Caco-2 (cell line): Measurements from ENCODE around the gene SANBR. TPM values are rescaled to one million over a fixed set of nuclear protein-coding genes. Genes with fewer than 3 reads are reported as not detected.

ENCODE experiments used
- BruUV-seq: library from RNA; stranded (reverse); fragments of 400-500 nt; replicated peaks from 2 replicates; lab custom pipeline; 2021; lab: Mats Ljungman, UMichigan
- CTCF ChIA-PET: fragments of 300-600 bp; sonication (Branson Sonifier 250); formaldehyde crosslinking; loops from one replicate; lab custom pipeline; 2022; ENCODE audit warnings: antibody characterized with exemption; lab: Charles Lee
- POLR2A ChIA-PET: fragments of 300-600 bp; sonication (Branson Sonifier 250); formaldehyde crosslinking; loops from one replicate; lab custom pipeline; 2022; ENCODE audit warnings: antibody characterized with exemption; lab: Charles Lee
- DNase-seq, 2 experiments: peaks; one replicate each; pipeline versions ENCODE4 v3.0.0 to v3.0.0-alpha.2; 2020 to 2022
- H3K27me3 ChIP-seq: replicated peaks from 2 replicates; pipeline ENCODE4 v1.6.0; 2011; ENCODE audit warnings: low read length; ENCODE audit not compliant: control insufficient read depth, insufficient read depth
- H3K36me3 ChIP-seq: 2 replicates; pipeline ENCODE4 v1.5.1; 2011; ENCODE audit warnings: low read length; ENCODE audit not compliant: control insufficient read depth, insufficient read depth
- H3K4me1 ChIP-seq: fragments of 250-450 bp; sonication (Bioruptor Pico); 2 replicates; pipeline ENCODE4 v1.5.1; 2020; ENCODE audit warnings: mild to moderate bottlenecking
- H3K4me3 ChIP-seq: 2 replicates; pipeline ENCODE4 v1.5.1; 2011; ENCODE audit warnings: low read depth, mild to moderate bottlenecking, control low read depth, low read length
- H3K9me3 ChIP-seq: fragments of 250-450 bp; sonication (Bioruptor Pico); 2 replicates; pipeline ENCODE4 v1.5.1; 2020; ENCODE audit warnings: mild to moderate bottlenecking, moderate library complexity
- H3K27ac Mint-ChIP-seq: one replicate; pipeline ENCODE4 v1.8.0; 2022; ENCODE audit warnings: mixed read lengths; ENCODE audit not compliant: unreplicated experiment
- H3K27me3 Mint-ChIP-seq: one replicate; pipeline ENCODE4 v1.8.0; 2022; ENCODE audit warnings: mixed read lengths; ENCODE audit not compliant: insufficient read depth, unreplicated experiment
- H3K36me3 Mint-ChIP-seq: one replicate; pipeline ENCODE4 v1.8.0; 2022; ENCODE audit warnings: mild to moderate bottlenecking, mixed read lengths; ENCODE audit not compliant: insufficient read depth, unreplicated experiment
- H3K4me1 Mint-ChIP-seq: one replicate; pipeline ENCODE4 v1.8.0; 2022; ENCODE audit warnings: low read depth, mixed read lengths; ENCODE audit not compliant: unreplicated experiment
- H3K4me3 Mint-ChIP-seq: one replicate; pipeline ENCODE4 v1.8.0; 2022; ENCODE audit warnings: mild to moderate bottlenecking, moderate library complexity, mixed read lengths; ENCODE audit not compliant: unreplicated experiment
- H3K9me3 Mint-ChIP-seq: one replicate; pipeline ENCODE4 v1.8.0; 2022; ENCODE audit warnings: mixed read lengths; ENCODE audit not compliant: unreplicated experiment
- CTCF ChIP-seq, 2 experiments: fragments of 200-600 bp in 1 of 2; IDR thresholded peaks; 1 replicate in 1 of 2; 2 replicates in 1 of 2; pipeline versions ENCODE4 v1.5.1 to v1.8.0; 2011 to 2022; ENCODE audit warnings: antibody characterized with exemption in 1 of 2, control low read depth in 1 of 2, inconsistent platforms in 1 of 2, low read depth in 1 of 2, low read length in 1 of 2, mild to moderate bottlenecking in 1 of 2, moderate library complexity in 1 of 2; ENCODE audit not compliant: insufficient read depth in 1 of 2, severe bottlenecking in 1 of 2, unreplicated experiment in 1 of 2
- intact Hi-C: fragments of 100-400 bp; cut with micrococcal nuclease; formaldehyde crosslinking; loops from one replicate; pipeline ENCODE4 v1.10.0; 2022; ENCODE audit not compliant: unreplicated experiment
- total RNA-seq: library from RNA; stranded (reverse); gene quantifications from 2 replicates; pipeline ENCODE4 v1.2.3, GENCODE V29; 2022

SANBR gene
- total RNA-seq, 1 experiment from 2014 or later: 14.3 TPM

DNA sequence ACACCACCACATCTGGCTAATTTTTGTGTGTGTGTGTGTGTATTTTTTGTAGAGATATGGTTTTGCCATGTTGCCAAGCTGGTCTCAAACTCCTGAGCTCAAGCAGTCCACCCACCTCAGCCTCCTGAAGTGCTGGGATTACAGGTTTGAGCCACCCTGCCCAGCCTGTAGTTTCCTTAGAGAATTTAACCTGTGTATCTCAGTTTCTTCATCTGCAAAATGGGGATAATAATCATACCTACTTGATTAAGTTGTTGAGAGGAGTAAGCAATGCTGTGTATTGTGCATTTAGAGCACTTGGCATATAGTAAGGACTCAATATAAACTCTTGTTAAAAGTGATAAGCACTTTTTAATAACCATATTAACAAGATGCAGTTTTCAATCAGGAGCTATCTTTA is 6.3 kb upstream of the SANBR start:
- BruUV-seq: no TSS peak
- intact Hi-C loops: no loop called here
- Histone ChIP-seq H3K9me3 (no peaks in the 10 kb centered on the region), H3K36me3 (peaks cover 1% of the 10 kb centered on the region), H3K27me3 (no peaks in the 10 kb centered on the region), H3K4me1 (no peaks in the 10 kb centered on the region), H3K4me3 (no peak overlapping the region)
- Mint-ChIP-seq H3K9me3 (no peaks in the 10 kb centered on the region), H3K4me1 (no peaks in the 10 kb centered on the region), H3K27me3 (no peaks in the 10 kb centered on the region), H3K36me3 (peaks cover 31% of the 10 kb centered on the region), H3K27ac (no peak overlapping the region), H3K4me3 (no peak overlapping the region)
- no peak for TF ChIP-seq CTCF (IDR thresholded peaks at IDR 0.05; ENCODE audit: insufficient read depth in 1 of 2, low read depth in 1 of 2, low read length in 1 of 2, severe bottlenecking in 1 of 2, unreplicated experiment in 1 of 2)
- no peak for DNase-seq
- ChIA-PET POLR2A (no interaction called here), CTCF (no interaction called here)

- H3K27me3 ChIP-seq: no peaks in the 10 kb centered on the region
- H3K4me3 ChIP-seq: no peak overlapping the region
- Mint-ChIP-seq H3K4me3 (no peak overlapping the region), H3K9me3 (no peaks in the 10 kb centered on the region), H3K27me3 (no peaks in the 10 kb centered on the region), H3K36me3 (peaks cover 27% of the 10 kb centered on the region), H3K4me1 (no peaks in the 10 kb centered on the region), H3K27ac (no peak overlapping the region)
- no peak for TF ChIP-seq CTCF (IDR thresholded peaks at IDR 0.05; ENCODE audit: insufficient read depth in 1 of 2, low read depth in 1 of 2, low read length in 1 of 2, severe bottlenecking in 1 of 2, unreplicated experiment in 1 of 2)
- intact Hi-C loops: no loop called here
- BruUV-seq: no TSS peak
- no peak for DNase-seq
- POLR2A ChIA-PET: no interaction called here
- no peaks in the 10 kb centered on the region for H3K9me3 ChIP-seq
- no peaks in the 10 kb centered on the region; the same call in 1 of the 2 replicates for H3K36me3 ChIP-seq
- H3K4me1 ChIP-seq: no peaks in the 10 kb centered on the region
- CTCF ChIA-PET: no interaction called here
Measured at GRCh38 chr2:61074100-61074499, 8.4 kb downstream of the SANBR start.

DNA sequence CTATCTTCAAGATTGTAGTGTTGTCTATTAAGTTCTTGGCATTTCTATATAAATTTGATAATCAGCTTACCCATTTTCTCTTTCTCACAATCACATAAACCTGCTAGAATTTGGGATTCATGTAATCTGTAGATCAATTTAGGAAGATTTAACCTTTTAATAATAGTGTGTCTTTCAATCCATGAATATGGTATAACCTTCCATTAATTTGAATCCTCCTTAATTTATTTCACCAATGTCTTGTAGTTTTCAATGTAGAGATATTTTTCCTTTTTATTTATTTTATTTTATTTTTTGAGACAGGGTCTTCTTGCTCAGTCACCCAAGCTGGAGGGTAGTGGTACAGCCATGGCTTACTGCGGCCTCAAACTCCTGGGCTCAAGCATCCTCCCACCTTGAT is 20.2 kb downstream of the SANBR start:
- H3K9me3 ChIP-seq: peaks cover 4% of the 10 kb centered on the region; the same call in 1 of the 2 replicates
- TF ChIP-seq CTCF (IDR thresholded peaks at IDR 0.05; ENCODE audit: insufficient read depth in 1 of 2, low read depth in 1 of 2, low read length in 1 of 2, severe bottlenecking in 1 of 2, unreplicated experiment in 1 of 2): no peak
- Mint-ChIP-seq H3K27ac (no peak overlapping the region), H3K27me3 (no peaks in the 10 kb centered on the region), H3K36me3 (peaks cover 25% of the 10 kb centered on the region), H3K9me3 (peaks cover 13% of the 10 kb centered on the region), H3K4me1 (peaks cover 6% of the 10 kb centered on the region), H3K4me3 (no peak overlapping the region)
- H3K4me1 ChIP-seq: no peaks in the 10 kb centered on the region; the same call in 1 of the 2 replicates
- CTCF ChIA-PET: no interaction called here
- no peaks in the 10 kb centered on the region for H3K27me3 ChIP-seq
- no peak for DNase-seq
- intact Hi-C loops: no loop called here
- POLR2A ChIA-PET: no interaction called here
- H3K36me3 ChIP-seq: no peaks in the 10 kb centered on the region
- BruUV-seq: no TSS peak
- no peak overlapping the region for H3K4me3 ChIP-seq
